HepG2 (cell line): ENCODE data around the gene PAX7. TPM values are rescaled to one million over a fixed set of nuclear protein-coding genes. Genes with fewer than 3 reads are reported as not detected.

Source experiments
- ATAC-seq: fragments of 200-7000 bp; cut with Tn5 transposase; 3 replicates; pipeline ENCODE4 v1.9.1; 2020; ENCODE audit warnings: mild to moderate bottlenecking, moderate library complexity
- BruUV-seq: library from RNA; stranded (reverse); fragments of 400-500 nt; replicated peaks from 2 replicates; lab custom pipeline; 2021; lab: Mats Ljungman, UMichigan
- CTCF ChIA-PET: fragments of 300-600 bp; formaldehyde crosslinking; extraction: SDS; loops from one replicate; lab custom pipeline; 2021; ENCODE audit warnings: low total read pairs, inconsistent platforms, low intra/inter-chr PET ratio; lab: Yijun Ruan, JAX
- POLR2A ChIA-PET: fragments of 350-600 bp; sonication (Branson Sonifier 250); formaldehyde crosslinking; loops from one replicate; lab custom pipeline; 2020; ENCODE audit warnings: antibody characterized with exemption, inconsistent platforms; lab: Yijun Ruan, JAX
- DNase-seq: peaks from one replicate; pipeline ENCODE4 v3.0.0-alpha.2; 2015; ENCODE audit warnings: low spot score
- FAIRE-seq: peaks from 3 replicates; lab custom pipeline; 2011; peaks lifted over from hg19 to GRCh38; lab: Jason Lieb, UNC
- H2AFZ ChIP-seq: one replicate; pipeline ENCODE4 v1.6.1; 2011; ENCODE audit warnings: low read length, inconsistent platforms
- H3K27ac ChIP-seq: fragments of 300-600 bp; 3 replicates; pipeline ENCODE4 v1.8.0; 2011; ENCODE audit warnings: mixed run types, mild to moderate bottlenecking, mixed read lengths, low read length, inconsistent platforms; ENCODE audit not compliant: insufficient read depth; ENCODE audit errors: extremely low read length
- H3K27me3 ChIP-seq, 2 experiments: fragments of 200-600 bp in 1 of 2; 2 replicates in 1 of 2; 3 replicates in 1 of 2; pipeline versions ENCODE4 v1.6.0 to v1.8.0; 2011; ENCODE audit warnings: low read length in 2 of 2, mild to moderate bottlenecking in 2 of 2, moderate library complexity in 2 of 2, inconsistent platforms in 1 of 2; ENCODE audit not compliant: insufficient read depth in 2 of 2, control insufficient read depth in 1 of 2
- H3K36me3 ChIP-seq, 2 experiments: fragments of 200-600 bp in 1 of 2; replicated peaks in 1 of 2; 2 replicates in 1 of 2; 3 replicates in 1 of 2; pipeline versions ENCODE4 v1.5.1 to v1.8.0; 2011; ENCODE audit warnings: low read length in 2 of 2, inconsistent platforms in 1 of 2; ENCODE audit not compliant: insufficient read depth in 2 of 2, control insufficient read depth in 1 of 2
- H3K4me1 ChIP-seq: 2 replicates; pipeline ENCODE4 v1.5.1; 2012; ENCODE audit warnings: low read length, inconsistent platforms; ENCODE audit not compliant: insufficient read depth
- H3K4me2 ChIP-seq: 2 replicates; pipeline ENCODE4 v1.6.0; 2011; ENCODE audit warnings: low read depth, low read length, inconsistent platforms
- H3K4me3 ChIP-seq, 3 experiments: fragments of 200-600 bp in 1 of 3; sonication (generic), shearing (Covaris generic) in 1 of 3; replicated peaks in 1 of 3; 2 replicates each; pipeline ENCODE4 v1.5.1; 2011 to 2016; ENCODE audit warnings: low read length in 3 of 3, inconsistent platforms in 2 of 3, low read depth in 2 of 3, mild to moderate bottlenecking in 2 of 3, control low read depth in 1 of 3, mixed read lengths in 1 of 3; ENCODE audit not compliant: insufficient read depth in 1 of 3
- H3K79me2 ChIP-seq: one replicate; pipeline ENCODE4 v1.6.1; 2011; ENCODE audit warnings: low read length, inconsistent platforms; ENCODE audit not compliant: insufficient read depth
- H3K9ac ChIP-seq: 2 replicates; pipeline ENCODE4 v1.6.0; 2011; ENCODE audit warnings: mild to moderate bottlenecking, low read depth, low read length, inconsistent platforms; ENCODE audit not compliant: insufficient read depth
- H3K9me3 ChIP-seq: 2 replicates; pipeline ENCODE4 v1.5.1; 2012; ENCODE audit warnings: mild to moderate bottlenecking, low read length
- H4K20me1 ChIP-seq: 2 replicates; pipeline ENCODE4 v1.6.0; 2011; ENCODE audit warnings: inconsistent platforms, mild to moderate bottlenecking, low read length, moderate library complexity; ENCODE audit not compliant: insufficient read depth
- CBX5 ChIP-seq: sonication (generic); formaldehyde crosslinking; IDR thresholded peaks from 2 replicates; pipeline ENCODE4 v1.4.0; 2020; ENCODE audit warnings: missing genetic modification reagents, borderline replicate concordance
- CREB3 ChIP-seq: sonication (generic); formaldehyde crosslinking; IDR thresholded peaks from 2 replicates; pipeline ENCODE4 v1.5.0; 2020; ENCODE audit warnings: missing genetic modification reagents
- FOXJ3 ChIP-seq: sonication (generic); formaldehyde crosslinking; IDR thresholded peaks from 2 replicates; pipeline ENCODE4 v1.4.0; 2020; ENCODE audit warnings: missing genetic modification reagents, mild to moderate bottlenecking, borderline replicate concordance
- JUN ChIP-seq: sonication (generic); formaldehyde crosslinking; IDR thresholded peaks from 2 replicates; pipeline ENCODE4 v1.4.0; 2020; ENCODE audit warnings: mild to moderate bottlenecking, missing genetic modification reagents
- KLF6 ChIP-seq: IDR thresholded peaks from 2 replicates; pipeline ENCODE4 v1.8.0; 2016; ENCODE audit warnings: missing biosample characterization, missing genetic modification reagents
- MED1 ChIP-seq: sonication (generic); formaldehyde crosslinking; IDR thresholded peaks from 2 replicates; pipeline ENCODE4 v1.4.0; 2020; ENCODE audit warnings: missing genetic modification reagents
- REL ChIP-seq: sonication (generic); formaldehyde crosslinking; conservative IDR thresholded peaks from 2 replicates; pipeline ENCODE4 v1.8.0; 2022; ENCODE audit warnings: mild to moderate bottlenecking, missing genetic modification reagents, moderate library complexity
- RFX5 ChIP-seq: IDR thresholded peaks from 2 replicates; pipeline ENCODE4 v1.6.1; 2011; ENCODE audit warnings: low read depth, low read length, improper control_type of control experiment
- SKI ChIP-seq: fragments of 450-650 bp; IDR thresholded peaks from one replicate; pipeline ENCODE4 v1.6.1; 2018; ENCODE audit warnings: mild to moderate bottlenecking; ENCODE audit not compliant: partially characterized antibody
- ZNF3 ChIP-seq: IDR thresholded peaks from 2 replicates; pipeline ENCODE4 v1.7.0; 2017; ENCODE audit warnings: inconsistent platforms
- ZSCAN21 ChIP-seq: sonication (generic); formaldehyde crosslinking; IDR thresholded peaks from 2 replicates; pipeline ENCODE4 v1.8.0; 2022; ENCODE audit warnings: mild to moderate bottlenecking, missing genetic modification reagents, moderate library complexity, borderline replicate concordance
- ZSCAN25 ChIP-seq: sonication (generic); formaldehyde crosslinking; IDR thresholded peaks from 2 replicates; pipeline ENCODE4 v1.8.0; 2022; ENCODE audit warnings: mild to moderate bottlenecking, missing genetic modification reagents
- WGBS: methylation state at CpG from one replicate; pipeline ENCODE4 v1.1.6; 2017; ENCODE audit warnings: low lambda C conversion rate; 5-methylcytosine and 5-hydroxymethylcytosine counted together
- in situ Hi-C: cut with HindIII; loops from 2 replicates; pipeline ENCODE4 v1.10.0; 2017; ENCODE audit warnings: low pct_unique_long_range_greater_than_20kb; ENCODE audit not compliant: extremely low pct_ligation_motif_present
- intact Hi-C: fragments of 100-400 bp; cut with micrococcal nuclease; formaldehyde crosslinking; loops from one replicate; pipeline ENCODE4 v1.10.0; 2022; ENCODE audit not compliant: unreplicated experiment
- polyA plus RNA-seq, 8 experiments: library from polyadenylated mRNA; depleted of rRNA in 3 of 8; stranded (reverse) in 7 of 8; unstranded in 1 of 8; fragments of >200 nt; fragmentation: Illumina TruSeq in 4 of 8; extraction: Trizol in 4 of 8; gene quantifications; 2 replicates each; pipeline versions ENCODE4 v1.2.1 to v1.2.3, GENCODE V29; 2011 to 2016; ENCODE audit warnings: low read depth in 4 of 8, missing spikeins in 1 of 8, mixed read lengths in 1 of 8; ENCODE audit not compliant: insufficient read depth in 1 of 8
- total RNA-seq, 5 experiments: library from RNA; depleted of rRNA; stranded (reverse); fragments of >200 nt; fragmentation: Illumina TruSeq; extraction: Trizol; gene quantifications; 2 replicates each; pipeline ENCODE4 v1.2.3, GENCODE V29; 2016; ENCODE audit warnings: low read depth in 1 of 5
- TF ChIP-seq, protein P1 (sequence below): fragments of 450-650 bp; IDR thresholded peaks from 2 replicates; pipeline ENCODE4 v1.6.1; 2017; ENCODE audit warnings: mild to moderate bottlenecking
- TF ChIP-seq, protein P2 (sequence below): sonication (generic); formaldehyde crosslinking; IDR thresholded peaks from 2 replicates; pipeline ENCODE4 v1.4.0; 2020; ENCODE audit warnings: missing genetic modification reagents, borderline replicate concordance

PAX7 gene
- total and polyA plus RNA-seq, 2 of the 13 experiments (the other 11 are each of a cell fraction or from before 2014, with no cell fraction given) = not detected

DNA sequence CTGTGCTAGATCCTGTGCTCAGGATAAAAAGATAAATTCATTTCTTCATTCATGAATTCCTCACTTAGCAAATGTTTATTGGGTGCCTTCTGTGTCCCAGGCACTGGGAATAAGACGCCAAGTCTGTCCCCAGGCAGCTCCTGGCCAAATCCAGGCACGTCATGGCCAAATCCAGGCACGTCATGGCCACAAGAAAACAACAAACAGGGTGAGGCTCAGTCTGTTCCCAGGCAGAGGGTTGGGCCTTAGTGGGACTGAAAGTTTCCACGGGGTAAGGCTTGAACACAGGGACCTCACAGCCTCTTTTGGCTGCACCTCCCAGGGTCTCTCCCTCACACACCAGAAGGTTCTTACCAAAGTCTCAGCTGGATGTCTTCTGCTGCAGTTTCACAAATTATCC, 95.7 kb downstream of the PAX7 start (continued):
- TF ChIP-seq SKI (no peak), REL (CRISPR knock-in tag) (no peak)
- TF ChIP-seq, all 625 proteins: peak for 0

DNA sequence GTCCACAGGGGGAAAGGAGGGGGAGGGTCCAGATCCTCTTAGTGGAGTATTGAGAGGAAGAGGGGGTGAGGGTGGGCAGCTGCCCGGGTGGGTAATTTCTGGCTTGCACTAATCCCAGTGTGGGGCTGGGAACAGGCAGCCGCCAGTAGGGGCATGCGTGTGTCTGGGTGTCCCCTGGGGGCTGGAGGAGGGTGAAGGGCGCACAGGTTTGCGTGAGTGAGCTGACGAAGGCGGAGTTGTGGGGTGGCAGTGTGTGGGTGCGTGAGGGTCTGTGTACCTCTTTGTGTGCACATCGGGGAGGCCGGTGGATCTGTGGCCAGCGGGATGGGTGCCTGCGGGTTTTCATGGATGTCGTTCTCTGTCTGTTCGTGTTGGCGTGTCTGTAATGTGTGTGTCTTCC, 97.3 kb downstream of the PAX7 start:
- H3K4me1 ChIP-seq = no peaks in the 10 kb centered on the region
- no peak for FAIRE-seq
- TF ChIP-seq MED1 (CRISPR knock-in tag) (no peak), JUN (CRISPR knock-in tag) (no peak), RFX5 (no peak), KLF6 (CRISPR knock-in tag) (no peak), ZNF3 (no peak), CBX5 (CRISPR knock-in tag) (no peak), ZSCAN25 (CRISPR knock-in tag) (no peak), ZSCAN21 (CRISPR knock-in tag) (no peak), CREB3 (CRISPR knock-in tag) (no peak), FOXJ3 (no peak)
- TF ChIP-seq, protein P1, sequence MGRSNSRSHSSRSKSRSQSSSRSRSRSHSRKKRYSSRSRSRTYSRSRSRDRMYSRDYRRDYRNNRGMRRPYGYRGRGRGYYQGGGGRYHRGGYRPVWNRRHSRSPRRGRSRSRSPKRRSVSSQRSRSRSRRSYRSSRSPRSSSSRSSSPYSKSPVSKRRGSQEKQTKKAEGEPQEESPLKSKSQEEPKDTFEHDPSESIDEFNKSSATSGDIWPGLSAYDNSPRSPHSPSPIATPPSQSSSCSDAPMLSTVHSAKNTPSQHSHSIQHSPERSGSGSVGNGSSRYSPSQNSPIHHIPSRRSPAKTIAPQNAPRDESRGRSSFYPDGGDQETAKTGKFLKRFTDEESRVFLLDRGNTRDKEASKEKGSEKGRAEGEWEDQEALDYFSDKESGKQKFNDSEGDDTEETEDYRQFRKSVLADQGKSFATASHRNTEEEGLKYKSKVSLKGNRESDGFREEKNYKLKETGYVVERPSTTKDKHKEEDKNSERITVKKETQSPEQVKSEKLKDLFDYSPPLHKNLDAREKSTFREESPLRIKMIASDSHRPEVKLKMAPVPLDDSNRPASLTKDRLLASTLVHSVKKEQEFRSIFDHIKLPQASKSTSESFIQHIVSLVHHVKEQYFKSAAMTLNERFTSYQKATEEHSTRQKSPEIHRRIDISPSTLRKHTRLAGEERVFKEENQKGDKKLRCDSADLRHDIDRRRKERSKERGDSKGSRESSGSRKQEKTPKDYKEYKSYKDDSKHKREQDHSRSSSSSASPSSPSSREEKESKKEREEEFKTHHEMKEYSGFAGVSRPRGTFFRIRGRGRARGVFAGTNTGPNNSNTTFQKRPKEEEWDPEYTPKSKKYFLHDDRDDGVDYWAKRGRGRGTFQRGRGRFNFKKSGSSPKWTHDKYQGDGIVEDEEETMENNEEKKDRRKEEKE = no peak
- TF ChIP-seq, protein P2, sequence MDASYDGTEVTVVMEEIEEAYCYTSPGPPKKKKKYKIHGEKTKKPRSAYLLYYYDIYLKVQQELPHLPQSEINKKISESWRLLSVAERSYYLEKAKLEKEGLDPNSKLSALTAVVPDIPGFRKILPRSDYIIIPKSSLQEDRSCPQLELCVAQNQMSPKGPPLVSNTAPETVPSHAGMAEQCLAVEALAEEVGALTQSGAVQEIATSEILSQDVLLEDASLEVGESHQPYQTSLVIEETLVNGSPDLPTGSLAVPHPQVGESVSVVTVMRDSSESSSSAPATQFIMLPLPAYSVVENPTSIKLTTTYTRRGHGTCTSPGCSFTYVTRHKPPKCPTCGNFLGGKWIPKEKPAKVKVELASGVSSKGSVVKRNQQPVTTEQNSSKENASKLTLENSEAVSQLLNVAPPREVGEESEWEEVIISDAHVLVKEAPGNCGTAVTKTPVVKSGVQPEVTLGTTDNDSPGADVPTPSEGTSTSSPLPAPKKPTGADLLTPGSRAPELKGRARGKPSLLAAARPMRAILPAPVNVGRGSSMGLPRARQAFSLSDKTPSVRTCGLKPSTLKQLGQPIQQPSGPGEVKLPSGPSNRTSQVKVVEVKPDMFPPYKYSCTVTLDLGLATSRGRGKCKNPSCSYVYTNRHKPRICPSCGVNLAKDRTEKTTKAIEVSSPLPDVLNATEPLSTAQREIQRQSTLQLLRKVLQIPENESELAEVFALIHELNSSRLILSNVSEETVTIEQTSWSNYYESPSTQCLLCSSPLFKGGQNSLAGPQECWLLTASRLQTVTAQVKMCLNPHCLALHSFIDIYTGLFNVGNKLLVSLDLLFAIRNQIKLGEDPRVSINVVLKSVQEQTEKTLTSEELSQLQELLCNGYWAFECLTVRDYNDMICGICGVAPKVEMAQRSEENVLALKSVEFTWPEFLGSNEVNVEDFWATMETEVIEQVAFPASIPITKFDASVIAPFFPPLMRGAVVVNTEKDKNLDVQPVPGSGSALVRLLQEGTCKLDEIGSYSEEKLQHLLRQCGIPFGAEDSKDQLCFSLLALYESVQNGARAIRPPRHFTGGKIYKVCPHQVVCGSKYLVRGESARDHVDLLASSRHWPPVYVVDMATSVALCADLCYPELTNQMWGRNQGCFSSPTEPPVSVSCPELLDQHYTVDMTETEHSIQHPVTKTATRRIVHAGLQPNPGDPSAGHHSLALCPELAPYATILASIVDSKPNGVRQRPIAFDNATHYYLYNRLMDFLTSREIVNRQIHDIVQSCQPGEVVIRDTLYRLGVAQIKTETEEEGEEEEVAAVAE (CRISPR knock-in tag) = no peak
- TF ChIP-seq, all 625 proteins: peak for 0
- POLR2A ChIA-PET = no interaction called here
- intact Hi-C loops (no loop called here), in situ Hi-C loops (no loop called here)
- Histone ChIP-seq H3K27me3 (peaks cover 2 to 79% of the 10 kb centered on the region in 2 experiments; a peak in 4 of 5 replicates), H3K36me3 (no peaks in the 10 kb centered on the region), H3K9me3 (no peaks in the 10 kb centered on the region), H3K79me2 (no peaks in the 10 kb centered on the region), H3K9ac (no peak overlapping the region), H4K20me1 (no peaks in the 10 kb centered on the region), H2AFZ (no peak overlapping the region), H3K4me2 (no peak overlapping the region), H3K4me3 (no peak overlapping the region), H3K27ac (no peak overlapping the region)
- DNase-seq (no peak), ATAC-seq (peak; percentile 53)
- BruUV-seq = no TSS peak
- 20% methylated on average over 8 of the region's 15 CpGs for WGBS
- CTCF ChIA-PET = no interaction called here
